Tibial artery (tissue), 4 donors: Measurements from ENCODE around the gene STK10.

ENCODE experiments used
- DNase-seq, 2 donors: peaks; one replicate each; pipeline ENCODE4 v3.0.0-alpha.2; 2019
- H3K27ac ChIP-seq, 2 donors: fragments of 200-600 bp; sonication (generic) in 1 of 2; 1 replicate in 1 of 2; 2 replicates in 1 of 2; pipeline ENCODE4 v1.5.1; 2018 to 2019; ENCODE audit warnings: mild to moderate bottlenecking in 1 of 2
- H3K27me3 ChIP-seq, 2 donors: fragments of 200-600 bp; sonication (generic) in 1 of 2; one replicate each; pipeline versions ENCODE4 v1.5.1 to v1.6.0; 2016 to 2019
- H3K36me3 ChIP-seq, 3 donors: fragments of 200-600 bp; sonication (generic) in 2 of 3; one replicate each; pipeline ENCODE4 v1.5.1; 2016 to 2019; ENCODE audit warnings: mild to moderate bottlenecking in 2 of 3
- H3K4me1 ChIP-seq, 4 donors: fragments of 200-600 bp; sonication (generic) in 2 of 4; 1 replicate in 3 of 4; 2 replicates in 1 of 4; pipeline ENCODE4 v1.5.1; 2016 to 2019
- H3K4me3 ChIP-seq, 2 donors: fragments of 200-600 bp; sonication (generic) in 1 of 2; 1 replicate in 1 of 2; 2 replicates in 1 of 2; pipeline ENCODE4 v1.5.1; 2018 to 2019; ENCODE audit warnings: mild to moderate bottlenecking in 2 of 2
- H3K9me3 ChIP-seq, 3 donors: fragments of 200-600 bp; sonication (generic) in 1 of 3; one replicate each; pipeline ENCODE4 v1.5.1; 2016 to 2019
- intact Hi-C: fragments of 100-400 bp; cut with DNase I; formaldehyde crosslinking; loops from one replicate; pipeline ENCODE4 v1.15.0; 2023; ENCODE audit warnings: low total_unique reads
- TF ChIP-seq, protein P1 (sequence below), 2 experiments: fragments of 200-600 bp in 1 of 2; fragments of 450-650 bp in 1 of 2; IDR thresholded peaks; one replicate each; pipeline ENCODE4 v1.5.1; 2017 to 2019; ENCODE audit warnings: antibody characterized with exemption in 2 of 2, mild to moderate bottlenecking in 1 of 2, moderate library complexity in 1 of 2

The STK10 gene

DNA sequence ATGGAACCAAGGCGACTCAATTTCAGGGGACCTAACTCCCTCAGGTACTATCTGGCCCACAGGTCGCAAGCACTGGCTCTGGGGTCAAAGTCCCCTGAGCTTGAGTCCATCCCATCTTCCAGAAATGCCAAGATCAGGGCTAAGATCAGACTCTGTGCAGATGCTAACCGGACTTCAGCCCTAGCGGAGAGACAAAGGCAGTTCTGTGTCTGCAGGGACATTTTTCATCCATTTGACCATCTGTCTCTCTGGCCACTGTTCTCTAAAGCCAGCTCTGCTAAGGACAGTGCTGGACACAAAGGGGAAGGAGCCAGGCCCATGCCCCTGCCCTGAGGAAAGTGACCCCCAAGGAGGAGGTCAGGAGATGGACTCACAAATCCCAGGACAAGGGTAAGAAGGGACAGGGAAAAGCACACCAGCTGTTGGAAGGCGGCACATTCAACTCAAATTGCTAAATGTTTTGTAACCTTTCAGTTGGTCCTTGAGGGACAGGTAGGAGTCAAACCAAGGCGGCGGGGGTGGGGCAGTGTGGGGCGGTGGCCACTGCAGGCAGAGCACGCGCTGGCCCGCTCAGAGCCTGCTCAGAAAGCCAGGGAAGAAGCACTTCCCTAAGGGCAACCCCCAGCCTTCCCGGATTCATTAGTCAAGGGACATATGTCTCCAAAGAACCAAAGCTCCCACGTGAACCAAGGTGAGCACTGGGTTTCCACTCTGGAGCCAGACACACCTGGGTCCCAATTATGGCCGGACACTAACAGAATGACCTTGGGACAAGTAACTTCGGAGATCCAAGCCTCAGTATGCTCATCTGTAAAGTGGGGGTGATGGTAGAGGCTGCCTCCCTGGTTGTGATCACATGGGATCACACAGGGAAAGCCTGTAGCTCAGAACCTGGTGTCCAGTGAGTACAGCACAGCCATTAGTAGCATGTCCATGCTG, 42.8 kb downstream of the STK10 start:
- H3K4me1 ChIP-seq: no peaks in the 10 kb centered on the region
- no peak for DNase-seq
- H3K9me3 ChIP-seq: no peaks in the 10 kb centered on the region
- TF ChIP-seq, protein P1, sequence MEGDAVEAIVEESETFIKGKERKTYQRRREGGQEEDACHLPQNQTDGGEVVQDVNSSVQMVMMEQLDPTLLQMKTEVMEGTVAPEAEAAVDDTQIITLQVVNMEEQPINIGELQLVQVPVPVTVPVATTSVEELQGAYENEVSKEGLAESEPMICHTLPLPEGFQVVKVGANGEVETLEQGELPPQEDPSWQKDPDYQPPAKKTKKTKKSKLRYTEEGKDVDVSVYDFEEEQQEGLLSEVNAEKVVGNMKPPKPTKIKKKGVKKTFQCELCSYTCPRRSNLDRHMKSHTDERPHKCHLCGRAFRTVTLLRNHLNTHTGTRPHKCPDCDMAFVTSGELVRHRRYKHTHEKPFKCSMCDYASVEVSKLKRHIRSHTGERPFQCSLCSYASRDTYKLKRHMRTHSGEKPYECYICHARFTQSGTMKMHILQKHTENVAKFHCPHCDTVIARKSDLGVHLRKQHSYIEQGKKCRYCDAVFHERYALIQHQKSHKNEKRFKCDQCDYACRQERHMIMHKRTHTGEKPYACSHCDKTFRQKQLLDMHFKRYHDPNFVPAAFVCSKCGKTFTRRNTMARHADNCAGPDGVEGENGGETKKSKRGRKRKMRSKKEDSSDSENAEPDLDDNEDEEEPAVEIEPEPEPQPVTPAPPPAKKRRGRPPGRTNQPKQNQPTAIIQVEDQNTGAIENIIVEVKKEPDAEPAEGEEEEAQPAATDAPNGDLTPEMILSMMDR (IDR thresholded peaks at IDR 0.05): no peak
- H3K4me3 ChIP-seq: no peak overlapping the region
- H3K27me3 ChIP-seq: no peaks in the 10 kb centered on the region
- no peaks in the 10 kb centered on the region for H3K36me3 ChIP-seq
- intact Hi-C loops: no loop called here
- no peak overlapping the region for H3K27ac ChIP-seq

DNA sequence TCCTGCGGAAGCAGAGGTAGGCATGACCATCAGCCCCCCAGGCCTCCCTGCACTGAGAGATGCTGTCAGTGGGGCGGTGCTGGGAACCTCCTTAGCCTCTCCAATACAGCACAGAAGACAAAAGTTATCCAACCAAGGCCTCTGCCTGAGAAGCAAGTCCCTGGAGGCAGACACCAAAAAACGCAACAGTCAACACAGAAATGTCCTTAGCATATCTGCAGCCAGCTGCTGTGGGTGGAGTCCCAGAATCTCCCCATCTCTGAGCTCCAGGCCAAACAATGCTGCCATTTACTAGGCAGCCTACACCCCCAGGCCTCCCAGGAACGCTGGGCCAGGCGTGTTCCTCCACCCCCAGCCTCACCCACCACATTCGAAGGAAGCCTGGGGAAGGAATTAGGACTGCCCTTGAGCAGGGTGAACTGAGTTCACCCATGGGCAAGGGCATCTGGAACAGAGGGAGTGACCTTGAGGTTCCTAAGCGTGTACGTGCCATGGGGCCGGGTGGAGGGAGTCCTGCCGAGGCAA, 43.7 kb downstream of the STK10 start:
- Histone ChIP-seq H3K9me3 (no peaks in the 10 kb centered on the region), H3K4me1 (no peaks in the 10 kb centered on the region), H3K36me3 (no peaks in the 10 kb centered on the region), H3K27me3 (no peaks in the 10 kb centered on the region), H3K4me3 (no peak overlapping the region), H3K27ac (no peak overlapping the region)
- intact Hi-C loops: no loop called here
- TF ChIP-seq, protein P1 (IDR thresholded peaks at IDR 0.05): no peak
- no peak for DNase-seq

DNA sequence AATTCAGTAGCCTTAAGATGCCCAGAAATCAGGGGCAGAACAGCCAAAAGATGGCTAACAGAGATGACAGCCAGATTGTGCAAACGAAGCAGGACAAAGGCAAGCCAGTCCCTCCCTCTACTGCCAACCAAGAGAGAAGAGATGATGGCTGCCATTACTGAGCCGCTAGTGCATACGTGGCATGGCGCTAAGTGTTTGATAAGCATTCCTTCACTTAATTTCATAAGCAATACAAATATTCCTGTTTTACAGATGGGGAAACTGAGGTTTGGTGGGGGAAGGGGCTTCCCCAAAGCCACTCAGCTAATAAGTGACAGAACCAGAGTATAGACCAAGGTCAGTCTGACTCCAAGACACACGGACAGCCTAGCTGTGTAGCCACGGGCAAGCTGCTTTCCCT, 44.1 kb downstream of the STK10 start:
- TF ChIP-seq, protein P1 (IDR thresholded peaks at IDR 0.05): no peak
- intact Hi-C loops: no loop called here
- no peaks in the 10 kb centered on the region for H3K4me1 ChIP-seq
- H3K27me3 ChIP-seq: no peaks in the 10 kb centered on the region
- H3K36me3 ChIP-seq: no peaks in the 10 kb centered on the region
- H3K4me3 ChIP-seq: no peak overlapping the region
- H3K9me3 ChIP-seq: no peaks in the 10 kb centered on the region
- H3K27ac ChIP-seq: no peak overlapping the region
- no peak for DNase-seq

DNA sequence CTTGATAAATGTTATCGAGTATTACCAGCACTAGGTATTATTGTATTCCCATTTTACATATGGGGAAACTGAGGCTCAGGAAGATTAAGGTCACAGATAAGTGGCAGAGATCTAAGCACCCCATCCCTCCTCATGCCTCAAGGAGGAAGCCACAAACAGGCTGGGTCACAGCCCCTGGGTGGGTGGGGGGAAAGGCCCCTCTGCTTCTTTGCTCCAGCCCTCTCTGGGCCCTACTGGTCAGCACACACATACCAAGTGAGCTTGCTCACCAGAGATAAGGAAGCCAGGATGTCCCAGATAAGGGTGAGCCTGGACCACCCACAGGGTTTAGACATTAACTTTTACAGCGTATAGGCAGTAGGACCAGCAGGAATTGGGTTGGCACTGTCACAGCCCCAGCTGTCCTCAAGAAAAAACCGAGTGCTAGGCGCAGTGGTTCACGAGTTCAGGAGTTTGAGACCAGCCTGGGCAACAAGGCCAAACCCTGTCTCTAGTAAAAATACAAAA, 45.3 kb downstream of the STK10 start:
- TF ChIP-seq, protein P1 (IDR thresholded peaks at IDR 0.05): no peak
- DNase-seq: no peak
- Histone ChIP-seq H3K36me3 (no peaks in the 10 kb centered on the region), H3K4me1 (no peaks in the 10 kb centered on the region), H3K9me3 (no peaks in the 10 kb centered on the region), H3K27me3 (no peaks in the 10 kb centered on the region), H3K27ac (no peak overlapping the region), H3K4me3 (no peak overlapping the region)
- intact Hi-C loops: no loop called here

DNA sequence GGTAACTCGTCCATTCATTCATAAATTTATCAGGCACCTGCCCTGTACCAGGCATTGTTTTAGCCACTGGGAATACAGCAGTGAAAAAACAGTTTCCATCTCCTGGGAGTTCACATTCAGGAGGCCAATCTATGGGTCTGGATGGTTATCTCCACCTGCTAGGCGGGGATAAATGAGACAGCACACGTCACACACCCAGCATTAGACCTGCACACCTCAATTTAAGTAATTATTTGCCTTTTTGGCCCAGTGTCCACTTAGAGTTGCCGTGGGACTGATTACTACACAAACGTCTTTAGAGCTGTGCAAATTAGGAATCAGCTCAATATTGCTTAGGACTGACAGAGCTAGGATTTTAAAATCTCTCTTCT, 46.1 kb downstream of the STK10 start:
- no peaks in the 10 kb centered on the region for H3K9me3 ChIP-seq
- no peaks in the 10 kb centered on the region for H3K36me3 ChIP-seq
- intact Hi-C loops: no loop called here
- H3K4me1 ChIP-seq: no peaks in the 10 kb centered on the region
- no peak for DNase-seq
- H3K4me3 ChIP-seq: no peak overlapping the region
- no peaks in the 10 kb centered on the region for H3K27me3 ChIP-seq
- TF ChIP-seq, protein P1 (IDR thresholded peaks at IDR 0.05): no peak
- no peak overlapping the region for H3K27ac ChIP-seq
